Activated CD4-positive, CD25-positive, alpha-beta regulatory T cell (primary cell): ENCODE measurements around the gene NTRK3.

Source experiments
- DNase-seq, 4 experiments: peaks; one replicate each; lab custom pipeline; 2025; lab: John Stamatoyannopoulos, UW

Gene NTRK3

GRCh38 chr15:88028024-88028423, 228.5 kb downstream of the NTRK3 start:
- no peak for DNase-seq

GRCh38 chr15:88023914-88024313, 232.6 kb downstream of the NTRK3 start:
- DNase-seq, result no peak

GRCh38 chr15:88022716-88023115, 233.8 kb downstream of the NTRK3 start:
- no peak for DNase-seq

GRCh38 chr15:88021601-88022000, 234.9 kb downstream of the NTRK3 start:
- DNase-seq, result no peak

- DNase-seq, result no peak
Observed at GRCh38 chr15:88020806-88021205, 235.7 kb downstream of the NTRK3 start.

GRCh38 chr15:88019656-88020055, 236.9 kb downstream of the NTRK3 start:
- no peak for DNase-seq

- DNase-seq, result no peak
Observed at GRCh38 chr15:88018869-88019641, 237.5 kb downstream of the NTRK3 start.

GRCh38 chr15:88017753-88018152, 238.8 kb downstream of the NTRK3 start:
- no peak for DNase-seq

- no peak for DNase-seq
Observed at GRCh38 chr15:88016406-88016805, 240.1 kb downstream of the NTRK3 start.

GRCh38 chr15:88015228-88015860, 241.2 kb downstream of the NTRK3 start:
- no peak for DNase-seq

- no peak for DNase-seq
Observed at GRCh38 chr15:88014454-88015160, 241.9 kb downstream of the NTRK3 start.

GRCh38 chr15:88013111-88013510, 243.4 kb downstream of the NTRK3 start:
- no peak for DNase-seq

GRCh38 chr15:88012688-88013087, 243.9 kb downstream of the NTRK3 start:
- no peak for DNase-seq

- DNase-seq, result no peak
Observed at GRCh38 chr15:88012233-88012632, 244.3 kb downstream of the NTRK3 start.

- no peak for DNase-seq
Observed at GRCh38 chr15:88011533-88011932, 245.0 kb downstream of the NTRK3 start.

GRCh38 chr15:88006146-88006545, 250.4 kb downstream of the NTRK3 start:
- no peak for DNase-seq

GRCh38 chr15:88004399-88004798, 252.1 kb downstream of the NTRK3 start:
- DNase-seq, result no peak

GRCh38 chr15:88003541-88004327, 252.8 kb downstream of the NTRK3 start:
- no peak for DNase-seq

GRCh38 chr15:88002706-88003105, 253.8 kb downstream of the NTRK3 start:
- DNase-seq, result no peak

GRCh38 chr15:87998630-87999029, 257.9 kb downstream of the NTRK3 start:
- no peak for DNase-seq

- DNase-seq, result no peak
Observed at GRCh38 chr15:87986776-87987175, 269.8 kb downstream of the NTRK3 start.

- DNase-seq, result no peak
Observed at GRCh38 chr15:87985451-87985850, 271.1 kb downstream of the NTRK3 start.
